OCI-LY3 (cell line): ENCODE measurements around the gene CCDC157.

Source experiments
- CTCF ChIP-seq: fragments of 200-600, 300-600 bp; sonication (generic); IDR thresholded peaks from 2 replicates; pipeline ENCODE4 v1.5.1; 2014; ENCODE audit warnings: antibody characterized with exemption, low read length, low read depth
- EZH2phosphoT487 ChIP-seq: fragments of 200-600 bp; shearing (Covaris generic); IDR thresholded peaks from 2 replicates; pipeline ENCODE4 v1.6.1; 2018; ENCODE audit warnings: antibody characterized with exemption, mixed run types, low read depth

GRCh38 chr22:30423301-30423958 is 66.6 kb downstream of the CCDC157 start:
- TF ChIP-seq CTCF (no peak), EZH2phosphoT487 (no peak)
